CD4-positive, alpha-beta T cell treated with Interleukin-6 for 4 hours (primary cell): ENCODE data around the gene CMTR2.
A peak's percentile ranks its signal among the peaks of the same experiment; 100 is the strongest.
"Not testable (repeated sequence)": the region's sequence is repeated elsewhere in the genome, so short reads cannot be mapped to it uniquely, and the experiment has no call there.

Source experiments
- DNase-seq: peaks from one replicate; pipeline ENCODE4 v3.0.0-alpha.2; 2020; ENCODE audit warnings: mixed read lengths

Gene CMTR2, protein sequence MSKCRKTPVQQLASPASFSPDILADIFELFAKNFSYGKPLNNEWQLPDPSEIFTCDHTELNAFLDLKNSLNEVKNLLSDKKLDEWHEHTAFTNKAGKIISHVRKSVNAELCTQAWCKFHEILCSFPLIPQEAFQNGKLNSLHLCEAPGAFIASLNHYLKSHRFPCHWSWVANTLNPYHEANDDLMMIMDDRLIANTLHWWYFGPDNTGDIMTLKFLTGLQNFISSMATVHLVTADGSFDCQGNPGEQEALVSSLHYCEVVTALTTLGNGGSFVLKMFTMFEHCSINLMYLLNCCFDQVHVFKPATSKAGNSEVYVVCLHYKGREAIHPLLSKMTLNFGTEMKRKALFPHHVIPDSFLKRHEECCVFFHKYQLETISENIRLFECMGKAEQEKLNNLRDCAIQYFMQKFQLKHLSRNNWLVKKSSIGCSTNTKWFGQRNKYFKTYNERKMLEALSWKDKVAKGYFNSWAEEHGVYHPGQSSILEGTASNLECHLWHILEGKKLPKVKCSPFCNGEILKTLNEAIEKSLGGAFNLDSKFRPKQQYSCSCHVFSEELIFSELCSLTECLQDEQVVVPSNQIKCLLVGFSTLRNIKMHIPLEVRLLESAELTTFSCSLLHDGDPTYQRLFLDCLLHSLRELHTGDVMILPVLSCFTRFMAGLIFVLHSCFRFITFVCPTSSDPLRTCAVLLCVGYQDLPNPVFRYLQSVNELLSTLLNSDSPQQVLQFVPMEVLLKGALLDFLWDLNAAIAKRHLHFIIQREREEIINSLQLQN

DNA sequence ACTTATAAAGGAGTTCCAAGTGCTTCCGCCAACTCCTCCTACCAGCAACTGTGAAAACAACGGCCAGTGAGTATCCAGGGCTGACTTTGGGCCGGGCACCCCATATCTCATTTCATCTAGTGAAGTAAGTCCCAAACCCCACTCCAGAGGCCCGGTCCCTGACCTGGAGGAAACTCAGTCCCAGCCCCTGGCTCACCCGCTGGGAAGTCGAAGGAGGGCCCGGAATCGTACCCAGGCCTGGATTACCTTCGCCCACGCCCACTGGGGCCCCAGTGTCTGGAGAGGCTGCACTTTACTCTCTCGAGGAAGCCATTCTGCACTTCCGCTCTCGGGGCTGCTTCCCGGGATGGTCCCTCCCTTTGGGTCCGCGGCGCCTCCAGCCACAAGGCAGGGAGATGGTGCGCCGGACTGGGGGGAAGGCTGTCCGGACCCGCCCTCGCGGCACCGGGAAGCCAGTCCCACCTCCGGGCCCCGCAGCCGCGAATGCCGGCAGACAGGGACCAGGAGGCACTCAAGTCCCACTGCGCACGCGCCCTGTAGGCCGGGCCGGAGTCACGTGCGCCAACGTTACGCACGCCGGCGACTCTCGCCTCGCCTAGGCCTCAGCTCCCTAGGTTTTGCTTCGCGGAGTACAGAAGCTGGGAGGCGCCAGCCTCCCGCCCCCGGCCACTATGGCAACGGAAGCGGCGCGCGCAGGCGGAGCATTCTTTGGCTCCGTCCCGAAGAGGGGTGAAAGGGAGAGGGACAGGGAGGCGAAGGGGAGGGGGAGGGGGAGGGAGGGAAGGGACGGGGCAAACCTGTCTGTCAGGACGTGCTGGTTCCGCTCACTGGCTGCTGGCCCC, at the start of gene CMTR2:
TSS of gene CMTR2 (minus strand) at position 513 of the 842 bp plus-strand sequence. CDS start 3,482 bp downstream, outside the sequence.
- DNase-seq, result peak; percentile 90

DNA sequence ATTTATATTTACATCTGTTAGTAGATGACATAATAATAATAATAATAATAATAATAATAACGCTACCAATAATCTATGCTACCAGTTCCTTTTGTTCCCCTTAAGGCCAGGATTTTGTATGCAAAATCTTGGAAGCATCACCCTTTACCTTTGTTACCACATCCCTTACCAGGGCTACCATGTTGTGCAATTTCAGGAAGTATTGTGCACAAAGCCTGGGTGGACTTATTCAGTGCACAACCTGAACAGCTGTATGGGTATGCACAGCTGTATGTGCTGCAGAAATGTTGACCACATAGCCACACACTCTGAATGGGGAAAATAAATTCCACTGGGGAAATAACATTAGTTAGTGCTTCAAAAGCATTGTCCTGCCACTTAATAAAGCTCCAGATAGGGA, 49.4 kb upstream of the CMTR2 start:
- DNase-seq, result no peak

GRCh38 chr16:71338193-71338592, 49.0 kb upstream of the CMTR2 start:
- DNase-seq, result no peak

DNA sequence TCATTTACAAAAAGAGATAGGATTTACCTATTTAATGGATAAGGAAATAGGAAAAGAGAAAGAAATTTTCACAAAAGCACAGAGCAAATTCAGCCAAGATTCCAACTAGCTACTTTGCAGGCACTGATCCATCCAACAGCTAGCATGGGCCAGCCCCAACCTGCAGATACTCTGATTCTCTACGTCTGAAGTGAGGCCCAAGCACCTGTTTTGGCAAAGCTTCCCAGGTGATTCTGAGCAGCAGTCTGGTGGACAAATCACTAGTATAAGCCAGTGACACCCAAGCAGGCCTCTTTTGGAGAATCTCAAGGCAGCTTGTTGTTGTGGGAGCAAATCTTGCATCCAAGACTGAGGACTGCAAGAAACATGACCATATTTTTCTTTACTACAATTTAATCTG, 48.4 kb upstream of the CMTR2 start:
- DNase-seq, result no peak

- no peak for DNase-seq
These were observed 38.9 kb upstream of the CMTR2 start for GRCh38 chr16:71328151-71328550.

DNA sequence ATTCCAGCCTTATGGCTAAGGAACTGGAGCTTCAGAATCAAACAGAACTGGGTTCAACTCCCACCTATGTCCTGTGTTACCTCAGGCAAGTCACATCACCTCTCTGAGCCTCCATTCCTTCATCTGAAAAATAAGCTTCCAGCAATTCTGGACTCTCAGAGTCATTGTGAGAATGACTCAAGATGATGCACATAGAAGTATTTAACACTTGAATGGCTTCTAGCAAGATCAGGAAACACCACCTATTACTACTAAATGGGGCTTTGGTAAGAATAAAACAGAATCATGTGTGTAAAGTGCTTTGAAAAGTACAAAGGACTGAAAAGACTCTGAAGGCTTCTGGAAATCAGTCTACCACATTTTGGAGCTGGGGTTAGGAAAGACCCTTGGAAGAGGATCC, 38.5 kb upstream of the CMTR2 start:
- DNase-seq, result no peak

- no peak for DNase-seq
These were observed 30.8 kb upstream of the CMTR2 start for GRCh38 chr16:71319999-71320398.

- no peak for DNase-seq
These were observed 26.1 kb upstream of the CMTR2 start for GRCh38 chr16:71315269-71315668.

GRCh38 chr16:71313591-71313990, 24.4 kb upstream of the CMTR2 start:
- DNase-seq, result not testable (repeated sequence)

DNA sequence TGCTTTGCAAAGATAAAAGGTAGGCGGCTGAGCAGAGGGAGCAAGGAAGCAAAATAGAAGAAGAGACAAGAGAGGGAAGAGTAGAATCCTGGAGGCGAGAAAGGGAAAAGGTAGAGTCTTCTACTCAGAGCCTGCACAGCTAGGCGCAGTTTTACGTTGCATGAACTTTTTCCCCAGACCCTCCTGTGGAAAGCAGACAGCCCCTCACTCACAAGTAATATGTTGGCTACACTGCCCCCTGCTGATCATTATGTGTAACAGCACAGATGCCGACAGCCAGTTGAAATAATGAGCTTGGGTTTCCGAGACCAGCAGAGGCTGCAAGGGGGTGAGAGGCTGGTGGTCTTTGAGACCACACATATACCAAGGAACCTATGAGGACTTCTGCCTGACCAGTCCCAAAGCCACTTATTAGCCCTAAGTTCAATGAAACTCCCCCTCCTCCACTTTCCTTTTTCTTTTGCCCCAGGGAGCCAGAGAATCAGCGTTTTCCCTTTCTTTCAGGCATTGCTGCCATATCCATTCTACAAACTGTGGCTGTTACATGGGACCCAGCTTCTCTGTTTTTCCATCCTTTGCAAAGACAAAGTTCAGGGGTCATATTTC, 22.5 kb upstream of the CMTR2 start:
- peak; percentile 22 for DNase-seq

DNA sequence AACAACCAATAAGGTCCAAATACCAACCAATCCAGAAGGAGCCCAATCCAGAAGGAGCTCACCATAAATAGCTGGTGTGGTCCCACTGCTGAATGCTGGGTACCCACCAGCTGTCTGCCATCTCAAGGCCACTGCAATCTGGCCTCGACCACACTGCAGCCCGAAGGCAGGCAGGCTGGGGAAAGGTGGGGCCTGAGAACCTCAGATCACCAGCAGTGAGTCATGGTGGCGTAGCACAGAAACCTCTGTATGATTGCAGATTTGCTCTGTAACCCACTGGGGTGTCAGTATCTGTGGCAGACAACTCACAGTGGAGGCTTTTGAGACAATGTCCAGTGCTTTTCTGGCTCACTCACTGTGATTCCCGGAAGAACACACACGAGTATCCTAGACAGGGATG, 14.7 kb upstream of the CMTR2 start:
- DNase-seq, result no peak

GRCh38 chr16:71297341-71297634, 8.1 kb upstream of the CMTR2 start:
- no peak for DNase-seq

DNA sequence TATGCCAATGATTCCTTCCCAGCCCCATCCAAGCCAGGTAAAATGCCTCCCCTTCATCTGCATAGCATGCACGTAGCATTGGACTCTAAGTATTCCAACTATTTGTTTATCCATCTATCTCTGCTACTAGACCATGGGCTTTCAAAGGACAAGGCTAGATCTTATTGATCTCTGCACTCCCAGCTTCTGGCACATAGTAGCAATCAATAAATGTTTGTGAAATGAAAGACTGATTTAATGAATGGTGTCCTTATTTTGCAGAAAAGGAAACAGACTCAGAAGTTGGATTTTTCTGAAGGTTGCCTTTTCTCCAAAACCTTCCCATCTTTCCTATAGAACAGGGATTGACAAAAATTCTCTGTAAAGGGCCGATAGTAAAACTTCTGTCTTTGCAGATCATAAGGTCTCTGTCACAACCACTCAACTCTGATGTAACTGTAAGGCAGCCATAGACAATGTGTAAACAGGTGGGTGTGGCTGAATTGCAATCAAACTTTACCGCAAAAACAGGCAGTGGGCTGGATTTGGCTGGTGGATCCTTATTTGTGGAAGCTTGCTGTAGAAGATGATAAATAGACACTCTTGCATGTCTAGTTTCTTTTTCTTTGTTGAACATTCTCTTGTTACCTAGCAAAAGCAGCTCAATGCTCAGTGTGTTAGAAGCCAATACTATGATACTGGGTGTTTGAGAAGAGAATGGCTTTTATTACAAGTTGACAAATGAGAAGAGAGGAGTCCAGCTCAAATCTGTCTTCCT, 7.6 kb upstream of the CMTR2 start:
- DNase-seq, result no peak

GRCh38 chr16:71295950-71296349, 6.7 kb upstream of the CMTR2 start:
- DNase-seq, result no peak

DNA sequence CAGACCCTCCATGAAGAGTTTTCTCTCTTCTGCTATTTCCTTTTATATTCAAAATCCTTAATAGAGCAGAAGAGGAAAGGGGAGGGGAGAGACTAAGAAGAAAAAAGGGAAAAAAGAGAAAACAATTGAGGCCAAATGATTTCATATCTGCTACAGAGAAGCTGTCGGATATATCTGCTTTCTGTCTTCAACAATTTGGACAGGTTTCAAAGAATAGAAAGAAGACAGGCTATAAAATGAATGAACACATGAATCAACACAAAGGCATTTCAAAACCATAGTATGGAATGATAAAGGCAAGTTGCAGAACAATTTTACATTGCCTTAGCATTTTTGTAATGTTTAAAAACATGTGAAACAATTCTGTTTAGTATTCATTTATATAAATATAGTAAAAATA, 4.7 kb upstream of the CMTR2 start:
- no peak for DNase-seq

DNA sequence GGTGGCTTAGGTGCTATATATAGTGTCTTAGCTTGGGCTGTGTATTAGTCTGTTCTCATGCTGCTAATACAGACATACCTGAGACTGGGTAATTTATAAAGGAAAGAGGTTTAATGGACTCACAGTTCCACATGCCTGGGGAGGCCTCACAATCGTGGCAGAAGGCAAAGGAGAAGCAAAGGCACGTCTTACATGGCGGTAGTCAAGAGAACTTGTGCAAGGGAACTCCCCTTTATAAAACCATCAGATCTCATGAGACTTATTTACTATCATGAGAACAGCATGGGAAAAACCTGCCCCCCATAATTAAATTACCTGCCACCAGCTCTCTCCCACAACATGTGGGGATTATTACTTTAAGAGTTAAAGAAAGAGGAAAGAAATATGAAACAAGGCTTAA, 2.9 kb upstream of the CMTR2 start:
- DNase-seq, result not testable (repeated sequence)

- DNase-seq, result no peak
These were observed 495 bp upstream of the CMTR2 start for GRCh38 chr16:71289732-71290062.

DNA sequence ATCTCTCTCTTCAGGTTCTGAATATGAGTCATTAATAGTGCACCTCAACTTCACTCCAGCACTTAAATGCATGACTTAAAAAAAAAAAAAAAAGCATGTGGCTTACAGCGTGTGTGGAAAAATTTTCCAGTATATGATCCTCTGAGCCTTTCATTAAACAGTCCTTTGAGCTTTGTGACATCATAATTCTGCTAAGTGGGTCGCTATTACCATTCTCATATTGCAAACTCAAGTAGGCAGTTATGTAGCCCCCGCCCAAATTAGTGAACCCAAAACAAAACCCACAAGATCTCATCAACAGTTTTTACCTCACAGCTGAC, 672 bp downstream of the CMTR2 start:
- no peak for DNase-seq

DNA sequence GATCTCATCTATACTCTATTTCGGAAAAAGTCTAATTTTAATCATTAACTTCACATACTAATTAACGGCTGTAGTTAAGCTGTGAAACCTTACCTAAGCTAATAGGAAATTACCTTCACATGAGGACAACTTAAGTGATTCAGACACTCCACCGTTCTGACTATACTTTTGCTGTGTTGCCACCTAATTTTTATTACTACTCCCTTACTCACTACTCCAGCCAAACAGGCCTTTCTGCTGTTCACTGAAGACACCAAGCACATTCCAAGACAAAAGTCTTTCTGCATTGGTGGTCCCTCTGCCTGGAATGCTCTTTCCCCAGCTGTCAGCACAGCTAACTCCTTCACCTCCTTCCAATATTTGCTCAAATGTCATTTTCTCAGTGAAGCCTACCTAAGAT, 1.3 kb downstream of the CMTR2 start:
- no peak for DNase-seq

GRCh38 chr16:71287454-71287853, 1.7 kb downstream of the CMTR2 start:
- no peak for DNase-seq

DNA sequence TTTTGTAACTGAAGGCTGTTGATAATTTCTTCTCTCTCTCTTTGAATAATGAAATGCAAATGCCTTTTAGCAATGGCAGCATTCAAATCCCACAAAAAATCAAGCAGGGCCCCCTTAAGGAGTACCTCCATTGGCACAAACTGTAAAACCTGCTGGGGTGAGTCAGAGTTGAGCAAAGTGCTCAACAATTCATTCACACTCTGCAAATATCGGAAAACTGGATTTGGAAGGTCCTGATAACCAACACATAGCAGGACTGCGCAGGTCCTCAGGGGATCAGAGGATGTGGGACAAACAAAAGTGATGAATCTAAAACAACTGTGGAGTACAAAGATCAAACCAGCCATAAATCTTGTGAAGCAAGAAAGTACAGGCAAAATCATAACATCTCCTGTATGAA, 5.6 kb downstream of the CMTR2 start:
- no peak for DNase-seq

DNA sequence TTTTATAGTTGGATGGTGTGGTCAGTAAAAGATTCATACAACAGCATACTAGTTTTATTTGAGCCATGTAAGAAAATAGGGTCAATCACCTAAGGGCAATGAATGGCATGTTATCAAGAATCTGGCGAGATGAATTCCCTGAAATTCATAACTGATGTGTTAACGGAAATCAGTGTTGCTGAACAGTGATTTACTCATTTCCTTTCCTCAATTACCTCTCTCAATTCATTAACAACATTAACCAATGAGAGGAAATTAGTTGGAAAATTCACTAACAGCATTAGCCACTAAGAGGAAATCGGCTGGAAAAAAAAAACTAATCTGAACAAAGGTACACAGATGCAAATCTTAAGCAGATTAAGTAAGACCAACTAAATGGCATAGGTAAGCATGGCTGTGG, 6.3 kb downstream of the CMTR2 start:
- no peak for DNase-seq
